Uterus (tissue), 4 donors: ENCODE measurements around the gene TREML2. TPM values are rescaled to one million over a fixed set of nuclear protein-coding genes. Genes with fewer than 3 reads are reported as not detected.
"Not testable (repeated sequence)": the region's sequence is repeated elsewhere in the genome, so short reads cannot be mapped to it uniquely, and the experiment has no call there.

Source experiments
- DNase-seq, 2 donors: peaks; one replicate each; pipeline ENCODE4 v3.0.0-alpha.2; 2019 to 2020
- H3K27ac ChIP-seq, 2 donors: fragments of 200-600 bp; sonication (generic); 1 replicate in 1 of 2; 2 replicates in 1 of 2; pipeline ENCODE4 v1.5.1; 2016 to 2018
- H3K27me3 ChIP-seq, 2 donors: fragments of 200-600 bp; sonication (generic); one replicate each; pipeline ENCODE4 v1.5.1; 2018 to 2019; ENCODE audit warnings: control low read depth in 1 of 2
- H3K36me3 ChIP-seq, 2 donors: fragments of 200-600 bp; sonication (generic); one replicate each; pipeline ENCODE4 v1.5.1; 2019; ENCODE audit warnings: control low read depth in 1 of 2
- H3K4me1 ChIP-seq, 2 donors: fragments of 200-600 bp; sonication (generic); one replicate each; pipeline ENCODE4 v1.5.1; 2018 to 2019; ENCODE audit warnings: control low read depth in 1 of 2
- H3K4me3 ChIP-seq, 2 donors: fragments of 200-600 bp; sonication (generic); 1 replicate in 1 of 2; 2 replicates in 1 of 2; pipeline ENCODE4 v1.5.1; 2018 to 2019; ENCODE audit warnings: mild to moderate bottlenecking in 1 of 2
- H3K9me3 ChIP-seq, 2 donors: fragments of 200-600 bp; sonication (generic); one replicate each; pipeline ENCODE4 v1.5.1; 2019; ENCODE audit warnings: control low read depth in 1 of 2
- CTCF ChIP-seq, 4 experiments: fragments of 200-600 bp in 2 of 4; fragments of 450-650 bp in 2 of 4; sonication (generic) in 2 of 4; IDR thresholded peaks; one replicate each; pipeline ENCODE4 v1.5.1; 2016 to 2019; ENCODE audit warnings: antibody characterized with exemption in 4 of 4, mild to moderate bottlenecking in 2 of 4, moderate library complexity in 1 of 4
- POLR2A ChIP-seq, 2 donors: fragments of 450-650 bp; IDR thresholded peaks; one replicate each; pipeline ENCODE4 v1.6.1; 2016; ENCODE audit warnings: antibody characterized with exemption in 2 of 2, mild to moderate bottlenecking in 1 of 2, moderate library complexity in 1 of 2
- intact Hi-C: fragments of 100-400 bp; cut with DNase I; formaldehyde crosslinking; loops from one replicate; pipeline ENCODE4 v1.15.1; 2023; ENCODE audit warnings: low total_unique reads
- total RNA-seq, 4 donors: library from RNA; depleted of rRNA in 3 of 4; stranded (reverse); fragments of >200 nt in 3 of 4; gene quantifications; one replicate each; pipeline versions ENCODE4 v1.1.0 to v1.2.4, GENCODE V29; 2014 to 2023
- donor health status: DM: yes; HTN: yes; CAD: no.

The TREML2 gene
- total RNA-seq, result under 1 TPM in 1 of 4 donors, not detected in 3; 0.12 TPM

GRCh38 chr6:41200901-41201763, at the start of gene TREML2:
Gene TREML2 (minus strand): TSS chr6:41201149. CDS start chr6:41201008, 141 bp downstream.
- TF ChIP-seq CTCF (IDR thresholded peaks at IDR 0.05) (no peak), POLR2A (IDR thresholded peaks at IDR 0.05) (no peak)
- no peak within 1 kb of the TSS for H3K27ac ChIP-seq
- DNase-seq, result no peak
- no peaks in the 10 kb centered on the region for H3K4me1 ChIP-seq
- H3K36me3 ChIP-seq, result no peaks in the 10 kb centered on the region
- no peaks in the 10 kb centered on the region for H3K27me3 ChIP-seq
- H3K9me3 ChIP-seq, result no peaks in the 10 kb centered on the region
- intact Hi-C loops, result no loop called here
- H3K4me3 ChIP-seq, result no peak within 1 kb of the TSS

GRCh38 chr6:41247882-41248705, 47.1 kb upstream of the TREML2 start:
- TF ChIP-seq POLR2A (IDR thresholded peaks at IDR 0.05), result no peak
- TF ChIP-seq CTCF (IDR thresholded peaks at IDR 0.05), result no peak
- intact Hi-C loops, result no loop called here
- Histone ChIP-seq H3K9me3 (no peaks in the 10 kb centered on the region), H3K4me3 (no peak overlapping the region), H3K36me3 (no peaks in the 10 kb centered on the region), H3K27me3 (no peaks in the 10 kb centered on the region), H3K4me1 (no peaks in the 10 kb centered on the region), H3K27ac (no peak overlapping the region)
- DNase-seq, result no peak

- no peak for DNase-seq
- H3K36me3 ChIP-seq, result no peaks in the 10 kb centered on the region
- intact Hi-C loops, result no loop called here
- TF ChIP-seq CTCF (IDR thresholded peaks at IDR 0.05), result no peak
- no peaks in the 10 kb centered on the region for H3K9me3 ChIP-seq
- no peak overlapping the region for H3K27ac ChIP-seq
- H3K27me3 ChIP-seq, result no peaks in the 10 kb centered on the region
- no peaks in the 10 kb centered on the region for H3K4me1 ChIP-seq
- no peak overlapping the region for H3K4me3 ChIP-seq
These were observed 46.4 kb upstream of the TREML2 start for GRCh38 chr6:41247288-41247865.

- DNase-seq, intact Hi-C loops, H3K27ac ChIP-seq, H3K9me3 ChIP-seq, H3K27me3 ChIP-seq, H3K4me3 ChIP-seq, H3K36me3 ChIP-seq, H3K4me1 ChIP-seq: not testable (repeated sequence)
These were observed 45.6 kb upstream of the TREML2 start for GRCh38 chr6:41246529-41246928.

GRCh38 chr6:41239467-41240159, 38.7 kb upstream of the TREML2 start:
- TF ChIP-seq POLR2A (IDR thresholded peaks at IDR 0.05) (no peak), CTCF (IDR thresholded peaks at IDR 0.05) (no peak)
- Histone ChIP-seq H3K27ac (no peak overlapping the region), H3K27me3 (peaks cover 0 to 20% of the 10 kb centered on the region in 2 donors), H3K4me3 (no peak overlapping the region), H3K9me3 (no peaks in the 10 kb centered on the region), H3K36me3 (no peaks in the 10 kb centered on the region), H3K4me1 (no peaks in the 10 kb centered on the region)
- intact Hi-C loops, result no loop called here
- no peak for DNase-seq
